Glutamatergic neuron (in vitro differentiated cells): ENCODE results near the gene ALDH3B1. TPM values are rescaled to one million over a fixed set of nuclear protein-coding genes. Genes with fewer than 3 reads are reported as not detected.

Experiments
- DNase-seq: peaks from one replicate; pipeline ENCODE4 v3.0.0; 2022
- H3K27ac Mint-ChIP-seq: one replicate; pipeline ENCODE4 v1.8.0; 2020; ENCODE audit warnings: mild to moderate bottlenecking, mixed read lengths, inconsistent platforms; ENCODE audit not compliant: unreplicated experiment
- H3K27me3 Mint-ChIP-seq: one replicate; pipeline ENCODE4 v1.8.0; 2020; ENCODE audit warnings: mild to moderate bottlenecking, moderate library complexity, mixed read lengths, inconsistent platforms; ENCODE audit not compliant: unreplicated experiment
- H3K36me3 Mint-ChIP-seq: one replicate; pipeline ENCODE4 v1.8.0; 2020; ENCODE audit warnings: mild to moderate bottlenecking, mixed read lengths, inconsistent platforms; ENCODE audit not compliant: unreplicated experiment
- H3K4me1 Mint-ChIP-seq: one replicate; pipeline ENCODE4 v1.8.0; 2020; ENCODE audit warnings: mild to moderate bottlenecking, low read depth, mixed read lengths, inconsistent platforms; ENCODE audit not compliant: unreplicated experiment
- H3K4me3 Mint-ChIP-seq: one replicate; pipeline ENCODE4 v1.8.0; 2020; ENCODE audit warnings: mild to moderate bottlenecking, mixed read lengths, inconsistent platforms; ENCODE audit not compliant: unreplicated experiment
- H3K9me3 Mint-ChIP-seq: one replicate; pipeline ENCODE4 v1.8.0; 2020; ENCODE audit warnings: mild to moderate bottlenecking, moderate library complexity, mixed read lengths, inconsistent platforms; ENCODE audit not compliant: unreplicated experiment
- CTCF ChIP-seq: fragments of 200-600 bp; sonication (generic); IDR thresholded peaks from one replicate; pipeline ENCODE4 v1.5.0; 2021; ENCODE audit not compliant: partially characterized antibody, unreplicated experiment
- total RNA-seq: library from RNA; stranded (reverse); fragmentation: NEBNext Ultra II Directional; extraction: Animal tissue kit (Norgen Biotek cat#: 25700); gene quantifications from one replicate; pipeline ENCODE4 v1.2.1, GENCODE V29; 2021; ENCODE audit not compliant: unreplicated experiment

ALDH3B1 gene
- total RNA-seq, 1 donor from 2014 or later: 0.22 TPM

- Mint-ChIP-seq H3K4me1 (peaks cover 4% of the 10 kb centered on the region), H3K36me3 (no peaks in the 10 kb centered on the region), H3K4me3 (no peak overlapping the region), H3K9me3 (peaks cover 9% of the 10 kb centered on the region), H3K27me3 (peaks cover 6% of the 10 kb centered on the region), H3K27ac (no peak overlapping the region)
- no peak for TF ChIP-seq CTCF
- DNase-seq: no peak
Observed at GRCh38 chr11:68015467-68015866, 5.3 kb downstream of the ALDH3B1 start.

- peak; percentile 75 for DNase-seq
- peaks cover 6% of the 10 kb centered on the region for H3K27me3 Mint-ChIP-seq
- peaks cover 5% of the 10 kb centered on the region for H3K4me1 Mint-ChIP-seq
- TF ChIP-seq CTCF: peak; percentile 30
- no peaks in the 10 kb centered on the region for H3K36me3 Mint-ChIP-seq
- H3K4me3 Mint-ChIP-seq: peak overlapping the region; percentile 63
- peaks cover 9% of the 10 kb centered on the region for H3K9me3 Mint-ChIP-seq
- H3K27ac Mint-ChIP-seq: peak overlapping the region; percentile 52
Observed at GRCh38 chr11:68016161-68016903, 6.2 kb downstream of the ALDH3B1 start.

GRCh38 chr11:68016904-68017817 lies 7.0 kb downstream of the ALDH3B1 start:
- peaks cover 5% of the 10 kb centered on the region for H3K4me1 Mint-ChIP-seq
- DNase-seq: peak; percentile 60
- H3K27ac Mint-ChIP-seq: peak overlapping the region; percentile 52
- no peak for TF ChIP-seq CTCF
- H3K4me3 Mint-ChIP-seq: peak overlapping the region; percentile 63
- peaks cover 8% of the 10 kb centered on the region for H3K9me3 Mint-ChIP-seq
- H3K36me3 Mint-ChIP-seq: no peaks in the 10 kb centered on the region
- H3K27me3 Mint-ChIP-seq: peaks cover 6% of the 10 kb centered on the region

GRCh38 chr11:68017980-68018729 lies 8.0 kb downstream of the ALDH3B1 start:
- peak overlapping the region; percentile 63 for H3K4me3 Mint-ChIP-seq
- DNase-seq: no peak
- peaks cover 5% of the 10 kb centered on the region for H3K4me1 Mint-ChIP-seq
- peaks cover 6% of the 10 kb centered on the region for H3K27me3 Mint-ChIP-seq
- no peaks in the 10 kb centered on the region for H3K36me3 Mint-ChIP-seq
- no peak for TF ChIP-seq CTCF
- peaks cover 8% of the 10 kb centered on the region for H3K9me3 Mint-ChIP-seq
- H3K27ac Mint-ChIP-seq: no peak overlapping the region
